HG02759 (cell line): ENCODE results near the gene PFN3.
"Not testable (repeated sequence)": the region's sequence is repeated elsewhere in the genome, so short reads cannot be mapped to it uniquely, and the experiment has no call there.

Experiments used
- ATAC-seq: cut with Tn5 transposase; IDR thresholded peaks from one replicate; pipeline ENCODE4 v1.9.1; 2021; ENCODE audit warnings: mild to moderate bottlenecking, moderate library complexity; ENCODE audit not compliant: unreplicated experiment

The PFN3 gene

DNA sequence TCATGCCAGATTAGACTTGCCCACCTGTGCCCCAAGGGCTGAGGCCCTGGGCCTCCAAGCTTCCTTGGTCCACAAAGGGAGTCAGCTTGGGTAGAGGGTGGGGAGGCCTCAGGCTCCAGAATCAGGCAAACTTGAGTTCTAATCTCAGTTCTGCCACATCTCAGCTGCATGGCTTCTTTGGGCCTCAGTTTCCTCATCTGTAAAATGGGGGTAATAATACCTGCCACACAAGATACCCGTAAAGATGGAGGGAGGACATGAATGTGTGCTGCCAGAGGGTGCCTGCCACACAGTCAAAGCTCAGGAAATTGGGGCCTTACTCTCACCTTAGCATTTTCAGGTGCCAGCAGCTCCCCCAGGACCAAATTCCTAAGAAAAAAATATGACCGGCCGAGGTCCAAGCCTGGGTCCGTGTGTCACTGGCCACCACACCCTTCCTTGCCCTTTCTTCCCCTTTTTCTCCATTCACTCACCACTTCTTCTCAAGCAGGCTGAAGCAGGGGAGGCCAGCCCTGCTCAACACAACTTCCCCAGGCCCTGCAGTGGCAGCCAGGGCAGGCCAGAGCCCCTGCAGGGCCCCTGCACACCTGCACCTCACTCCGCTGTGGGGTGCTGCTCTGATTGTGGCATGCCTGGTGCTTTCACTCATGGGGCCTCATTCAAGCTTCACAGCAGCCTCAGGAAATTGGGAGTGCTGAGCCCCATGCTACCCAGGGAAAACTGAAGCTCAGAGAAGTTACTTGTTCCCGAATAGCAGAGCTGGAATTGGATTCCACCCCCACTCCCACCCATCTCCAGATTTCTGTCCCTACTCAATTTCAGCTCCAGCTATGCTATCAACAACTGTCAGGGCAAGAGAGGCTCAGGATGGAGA is 38.8 kb downstream of the PFN3 start:
- ATAC-seq: no peak

DNA sequence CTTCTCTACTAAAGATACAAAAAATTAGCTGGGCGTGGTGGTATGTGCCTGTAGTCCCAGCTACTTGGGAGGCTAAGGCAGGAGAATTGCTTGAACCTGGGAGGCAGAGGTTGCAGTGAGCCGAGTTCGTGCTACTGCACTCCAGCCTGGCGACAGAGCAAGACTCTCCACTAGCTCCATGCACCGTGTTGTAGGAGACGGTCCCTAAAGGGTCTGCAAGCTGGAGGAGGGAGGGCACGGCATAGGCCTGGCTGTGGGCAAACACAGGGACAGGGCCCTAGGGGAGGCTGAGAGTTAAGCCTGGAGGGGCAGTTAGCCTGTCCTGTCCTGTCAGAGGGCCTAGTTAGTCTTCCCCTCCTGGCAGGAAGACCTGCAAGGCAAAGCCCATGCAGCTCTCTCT is 39.7 kb downstream of the PFN3 start:
- not testable (repeated sequence) for ATAC-seq

DNA sequence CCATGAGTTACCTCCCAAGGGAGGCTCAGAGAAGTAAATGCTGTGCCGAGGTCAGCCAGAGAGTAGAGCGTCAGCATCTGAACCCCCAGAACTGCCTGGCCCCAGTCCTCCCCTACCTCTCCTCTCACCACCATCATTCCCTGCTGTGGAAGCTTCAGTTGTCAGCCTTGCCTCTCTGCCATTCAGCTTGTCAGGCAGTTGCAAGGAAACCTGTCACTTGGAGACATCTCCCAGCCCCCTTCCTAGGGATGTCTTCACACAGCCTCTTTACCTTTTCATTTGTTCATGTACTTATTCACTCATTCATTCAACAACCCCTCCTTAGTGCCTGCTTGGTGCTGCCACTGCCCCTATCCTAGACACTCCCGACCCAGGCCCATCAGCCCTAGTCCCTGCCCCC is 40.6 kb downstream of the PFN3 start:
- no peak for ATAC-seq

DNA sequence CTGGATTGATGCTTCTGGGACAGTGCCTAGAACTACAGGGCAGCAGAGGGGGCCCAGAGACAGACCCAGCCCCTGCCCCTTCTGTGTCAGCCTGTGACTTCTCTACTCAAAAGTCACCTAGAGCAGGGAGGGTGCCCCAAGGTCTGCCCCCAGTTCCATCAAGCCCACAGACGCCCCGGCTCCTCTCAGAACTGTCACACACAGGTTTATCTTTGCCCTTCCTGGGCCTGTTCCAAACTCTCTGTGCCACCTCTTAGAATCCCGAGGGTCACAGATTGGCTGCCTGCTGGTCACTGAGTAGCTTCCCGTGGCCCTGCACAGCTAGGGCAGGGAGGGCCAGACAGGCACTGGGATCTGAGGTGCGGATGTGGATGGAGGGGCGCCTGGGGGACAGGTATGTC is 41.0 kb downstream of the PFN3 start:
- no peak for ATAC-seq

DNA sequence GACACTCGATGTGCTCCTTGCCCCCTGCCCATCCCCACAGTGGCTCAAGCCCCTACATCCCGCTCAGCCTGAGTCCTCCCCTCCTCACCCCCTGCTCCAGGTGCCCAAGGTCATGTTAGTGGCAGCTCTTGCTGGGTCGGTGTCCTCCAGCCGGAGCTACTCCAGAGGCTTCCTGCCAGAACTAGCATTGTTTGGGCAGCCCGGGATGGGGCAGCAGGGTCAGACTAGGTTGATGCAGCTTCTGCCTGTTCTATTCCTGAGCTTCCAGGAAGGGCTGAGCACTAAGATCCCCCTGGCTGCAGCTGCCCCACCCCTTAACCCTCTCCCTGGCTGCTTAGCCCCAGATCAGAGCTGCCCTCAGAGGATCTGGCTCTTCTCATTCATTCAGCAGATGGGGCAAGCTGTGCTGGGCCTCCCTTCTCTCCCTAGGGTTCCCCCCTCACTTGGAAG is 42.1 kb downstream of the PFN3 start:
- no peak for ATAC-seq

DNA sequence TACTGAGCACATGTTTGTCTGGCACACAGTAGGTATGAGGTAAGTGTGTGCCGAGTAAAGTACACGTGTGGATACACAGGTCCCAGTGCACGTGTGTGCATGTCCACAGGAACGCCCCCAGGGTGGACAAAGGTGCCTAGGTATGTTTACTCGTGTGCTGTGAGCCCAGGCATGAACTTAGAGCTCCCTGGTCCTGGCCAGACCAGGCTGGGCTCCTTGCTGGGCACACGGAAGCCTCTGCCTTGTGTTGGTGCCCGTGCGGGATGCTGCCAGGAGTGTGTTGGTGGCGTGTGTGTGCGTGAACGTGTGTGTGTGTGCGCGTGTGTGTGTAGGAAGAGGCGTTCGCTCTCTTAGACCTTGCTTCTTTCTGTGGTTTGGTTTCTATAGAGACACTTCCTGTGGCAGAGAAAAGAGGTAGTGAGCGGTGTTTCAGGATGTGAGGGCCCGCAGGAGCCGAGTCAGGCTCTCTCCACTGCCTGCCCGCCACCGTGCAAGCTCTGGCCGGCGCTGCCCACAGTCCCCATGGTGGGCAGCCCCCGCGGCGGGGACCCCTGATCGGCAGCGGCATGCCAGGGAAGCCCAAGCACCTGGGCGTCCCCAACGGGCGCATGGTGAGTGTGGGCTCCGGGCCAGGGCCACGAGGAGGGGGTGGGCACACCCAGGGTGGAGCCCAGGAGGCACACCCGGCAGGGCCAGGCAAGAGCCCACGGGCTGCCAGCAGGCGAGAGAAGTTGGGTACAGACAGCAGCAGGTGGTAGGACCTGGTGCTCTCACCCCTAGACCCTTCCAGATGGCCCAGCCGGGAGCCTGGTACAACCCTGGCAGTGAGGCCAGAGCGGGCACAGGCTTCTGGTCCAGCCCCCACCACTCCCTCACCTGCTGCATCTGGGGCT is 42.8 kb downstream of the PFN3 start, which contains the start of gene RGS14:
Gene RGS14, plus strand, starts transcription at position 466 of the 893 bp plus-strand sequence. Its CDS starts 101 bp downstream, at position 567.
- peak; percentile 91 for ATAC-seq

DNA sequence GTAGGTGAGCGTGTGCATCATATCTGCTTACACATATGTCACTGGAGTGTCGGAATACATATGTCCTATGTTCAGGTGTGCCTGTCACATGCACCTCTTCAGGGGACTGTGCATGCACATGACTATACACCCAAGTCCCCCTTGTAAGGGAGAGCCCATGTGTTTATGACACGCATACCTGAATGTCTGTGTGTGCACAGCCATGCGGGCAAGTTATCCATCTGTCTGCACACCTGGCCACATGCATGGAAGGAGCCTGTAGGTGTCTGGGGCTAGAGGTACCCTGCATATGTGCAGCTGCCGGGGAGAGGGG is 43.4 kb downstream of the PFN3 start:
- no peak for ATAC-seq

DNA sequence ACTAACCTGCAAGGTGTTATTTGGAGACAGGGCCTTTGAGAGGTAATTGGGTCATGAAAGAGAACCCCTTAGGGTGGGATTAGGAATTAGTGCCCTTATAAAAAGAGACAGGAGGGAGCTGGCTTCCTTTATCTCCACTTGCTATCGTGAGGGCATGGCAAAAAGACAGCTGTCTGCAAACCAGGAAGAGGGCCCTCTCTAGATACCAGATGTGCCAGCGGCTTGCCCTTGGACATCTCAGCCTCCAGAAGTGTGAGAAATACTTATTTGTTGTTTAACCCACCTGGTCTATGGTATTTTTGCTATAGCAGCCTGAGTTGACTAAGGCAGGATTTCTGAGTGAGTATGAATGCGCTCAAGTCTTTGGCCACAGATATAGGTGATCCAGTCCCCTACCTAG is 43.7 kb downstream of the PFN3 start:
- ATAC-seq: no peak

DNA sequence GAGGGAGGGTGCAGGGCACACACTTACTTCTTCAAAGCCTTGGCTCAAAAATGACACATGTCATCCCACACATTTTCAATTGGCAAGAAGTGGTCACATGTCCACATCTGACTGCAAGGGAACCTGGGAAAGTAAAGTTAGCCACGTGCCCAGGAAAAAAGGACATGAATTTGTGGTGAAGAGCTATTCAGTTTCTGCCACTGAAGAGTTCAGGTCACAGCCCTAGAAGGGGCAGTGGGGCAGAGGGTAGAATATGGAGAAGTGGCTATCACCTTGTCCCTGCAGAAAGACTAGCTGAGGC is 44.6 kb downstream of the PFN3 start:
- no peak for ATAC-seq

DNA sequence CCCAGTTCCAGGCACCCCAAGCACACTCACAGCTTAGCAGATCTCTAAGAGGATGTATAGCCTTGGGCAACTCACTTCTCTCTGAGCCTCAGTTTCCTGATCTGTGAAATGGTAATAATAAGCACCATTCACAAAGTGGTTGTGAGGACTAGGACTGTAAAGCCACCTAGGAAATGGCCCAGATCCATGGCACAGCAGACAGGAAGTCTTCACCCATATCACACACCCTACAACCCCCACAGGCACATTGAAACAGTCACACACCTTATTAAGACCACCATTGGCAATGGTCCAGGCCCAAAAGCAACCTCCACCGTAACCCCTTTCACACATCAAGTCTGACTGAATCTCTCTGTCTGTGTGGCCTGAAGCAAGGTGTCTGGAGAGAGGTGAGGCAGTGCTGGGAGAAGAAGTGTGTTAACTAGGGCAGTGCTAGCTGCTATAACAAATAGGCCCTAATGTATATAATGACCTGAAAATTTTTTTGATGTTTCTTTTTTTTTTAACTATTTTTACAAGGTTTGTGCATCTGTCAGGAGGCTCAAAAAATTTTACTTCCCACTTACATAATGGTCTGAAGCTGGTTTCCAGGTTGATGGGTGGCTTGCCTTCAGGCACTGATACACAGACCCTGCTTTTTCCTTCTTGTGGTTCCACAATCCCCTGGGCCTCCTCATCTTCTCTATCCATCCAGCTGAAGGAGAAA is 45.1 kb downstream of the PFN3 start:
- no peak for ATAC-seq

DNA sequence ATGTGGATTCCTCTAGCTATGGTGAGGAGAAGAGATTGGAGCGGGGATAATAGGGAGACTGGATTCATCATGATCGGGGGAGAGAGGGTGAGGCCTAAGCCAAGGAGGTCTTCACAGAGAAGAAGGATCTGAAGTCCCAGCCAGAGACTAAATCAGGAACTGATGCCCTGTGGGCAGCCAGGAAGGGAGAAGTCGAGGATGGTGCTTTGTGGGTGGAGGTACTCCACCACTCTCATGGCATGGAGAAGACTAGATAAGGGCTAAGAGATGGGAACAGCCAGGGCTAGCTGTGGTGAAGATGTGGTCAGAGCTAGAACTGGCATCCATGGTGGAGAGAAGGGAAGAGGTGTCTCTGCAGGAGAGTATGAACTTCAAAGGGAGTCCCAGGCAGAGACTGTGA is 45.8 kb downstream of the PFN3 start:
- ATAC-seq: no peak

DNA sequence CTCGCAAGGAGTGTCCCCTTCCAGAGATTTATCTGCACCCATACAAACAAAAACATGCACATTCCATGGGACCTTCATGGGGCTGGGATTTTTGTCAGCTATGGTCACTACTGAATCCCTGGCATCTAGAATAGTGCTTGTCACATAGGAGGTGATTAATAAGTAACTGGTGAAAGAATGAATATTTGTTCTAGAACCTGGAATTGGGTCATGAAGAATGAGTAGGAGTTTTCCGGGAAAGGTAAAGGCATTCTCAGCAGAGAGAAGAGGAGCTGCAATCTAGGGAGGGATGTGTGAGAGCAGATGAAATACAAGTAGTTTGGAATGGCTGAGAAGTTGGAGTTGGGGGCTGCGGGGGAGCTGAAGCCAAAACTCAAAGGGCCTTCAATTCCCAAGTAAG is 46.2 kb downstream of the PFN3 start:
- ATAC-seq: no peak

DNA sequence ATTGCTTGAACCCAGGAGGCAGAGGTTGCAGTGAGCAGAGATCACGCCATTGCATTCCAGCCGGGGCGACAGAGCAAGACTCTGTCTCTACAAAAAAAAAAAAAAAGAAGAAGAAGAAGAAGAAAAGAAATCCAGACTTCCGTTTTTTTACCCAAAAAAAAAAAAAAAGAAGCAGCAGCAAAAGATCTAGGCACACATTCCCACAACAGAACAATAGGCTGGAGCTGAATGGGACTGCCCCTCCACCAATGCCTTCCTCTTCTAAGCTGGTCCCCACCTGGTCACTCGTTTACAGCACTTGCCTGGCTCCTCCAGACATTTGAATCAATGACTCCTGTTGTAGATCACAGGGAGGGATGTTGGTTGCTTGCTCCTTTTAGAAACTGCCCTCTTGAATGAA is 47.4 kb downstream of the PFN3 start:
- ATAC-seq: no peak

DNA sequence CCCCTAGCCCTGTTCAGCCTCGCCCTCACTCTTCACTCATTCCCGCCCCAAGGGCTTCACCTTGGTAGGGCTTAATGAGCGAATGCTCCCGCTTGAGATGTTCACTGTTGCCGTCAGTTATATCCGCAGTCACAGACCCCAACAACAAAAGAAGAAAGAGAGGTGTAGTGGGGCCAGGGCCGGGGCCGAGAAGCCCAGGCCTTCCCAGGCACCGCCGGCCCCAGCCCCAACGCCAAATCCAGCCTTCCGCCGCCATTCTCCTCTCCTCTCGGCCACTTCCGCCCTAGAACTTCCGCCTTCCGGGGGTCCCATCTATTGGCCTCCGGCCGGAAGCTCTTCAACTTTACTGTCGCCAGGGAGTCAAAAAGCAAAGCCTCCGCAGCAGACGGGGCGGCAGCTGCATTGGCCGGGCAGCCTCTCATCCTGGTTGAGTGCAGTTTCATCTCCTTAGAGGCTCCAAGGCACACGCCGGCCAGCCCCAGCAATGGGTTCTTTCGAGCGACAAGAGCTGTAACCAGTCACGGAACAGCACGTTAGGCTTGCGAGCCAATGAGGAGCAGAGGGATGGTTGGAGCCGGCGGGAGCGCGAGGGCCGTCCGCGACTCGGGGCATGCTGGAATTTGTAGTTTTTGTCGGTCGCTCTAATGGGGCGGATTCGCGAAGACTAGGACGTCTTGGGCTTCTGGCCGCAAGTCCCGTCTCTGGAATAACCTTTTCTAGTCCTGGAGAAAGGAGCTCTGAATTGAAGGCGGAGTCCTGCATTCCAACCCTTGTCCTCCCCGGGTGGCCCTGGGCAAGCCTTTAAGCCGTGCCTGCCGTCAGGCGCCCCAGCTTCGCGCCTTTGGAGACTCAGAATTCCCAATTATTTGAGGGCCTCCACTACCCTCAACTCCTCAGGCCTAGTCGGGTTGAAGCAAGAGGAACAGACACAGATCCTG is 48.8 kb downstream of the PFN3 start, which contains the start of gene LMAN2:
Gene LMAN2, minus strand, starts transcription at position 277 of the 938 bp plus-strand sequence. Its CDS starts 21 bp downstream, at position 256.
- peak; percentile 95 for ATAC-seq

DNA sequence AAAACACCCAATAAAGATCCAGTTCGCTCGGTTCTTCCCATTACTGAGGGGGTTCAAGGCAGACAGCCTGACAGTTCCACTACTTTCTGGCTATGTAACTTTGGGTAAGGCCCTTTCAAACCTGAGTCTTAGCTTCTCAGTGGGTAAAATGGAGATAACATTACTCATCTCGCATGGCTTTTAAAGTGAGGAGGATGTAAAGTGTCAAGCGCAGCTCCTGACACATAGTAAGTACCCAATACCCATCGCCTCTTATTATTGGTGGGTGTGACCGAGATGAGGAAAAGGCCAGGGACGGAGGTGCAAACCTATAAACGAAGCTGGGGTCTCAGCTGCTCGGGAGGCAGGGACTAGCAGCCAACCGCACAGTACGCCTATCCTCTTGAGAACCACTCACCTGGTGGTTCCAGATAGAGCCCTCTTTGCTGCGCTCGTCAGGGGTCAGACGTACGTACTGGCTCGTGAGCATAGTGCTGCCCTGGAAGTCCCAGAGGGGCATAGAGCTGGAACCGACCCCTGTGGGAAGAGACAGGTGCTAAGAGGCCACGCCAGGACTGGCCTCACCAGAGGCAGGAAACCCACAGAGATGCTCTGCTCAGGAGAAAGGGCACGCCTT is 49.6 kb downstream of the PFN3 start:
- ATAC-seq: peak; percentile 17
